ENCODE measurements around the gene KRT79.

KRT79 gene

DNA sequence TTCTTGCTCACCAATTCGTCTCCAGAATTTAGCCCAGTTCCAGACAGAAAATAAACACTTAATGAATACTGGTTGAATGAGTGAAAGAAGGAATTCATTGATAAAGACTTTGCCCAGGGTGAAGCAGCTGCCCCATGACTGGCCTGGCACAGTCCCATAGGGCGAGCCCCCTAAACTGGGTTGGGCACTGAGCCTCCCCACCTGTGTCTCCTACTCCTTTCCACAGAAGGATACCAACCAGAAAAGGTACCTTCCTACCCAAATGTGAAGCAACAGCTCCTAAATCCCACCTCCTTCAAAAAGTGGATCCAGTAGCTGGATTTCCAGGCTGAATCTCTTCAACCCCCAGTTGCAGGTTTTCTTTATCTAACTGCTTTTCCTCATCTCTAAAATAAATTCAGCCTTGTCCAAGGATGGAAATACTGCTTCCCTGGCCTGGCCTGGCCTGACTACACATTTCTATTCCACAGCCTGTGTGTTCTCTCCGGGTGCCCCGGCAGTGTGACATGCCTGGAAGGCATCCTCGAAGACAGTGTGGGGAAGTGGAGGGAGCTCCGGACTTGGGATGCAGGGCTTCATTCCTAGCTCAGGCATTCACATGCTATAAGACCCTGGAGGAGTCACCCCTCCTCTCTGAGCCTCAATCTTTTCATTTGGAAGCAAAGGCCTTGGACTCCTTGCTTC lies 45.8 kb downstream of the KRT79 start:
- no peak for DNase-seq

DNA sequence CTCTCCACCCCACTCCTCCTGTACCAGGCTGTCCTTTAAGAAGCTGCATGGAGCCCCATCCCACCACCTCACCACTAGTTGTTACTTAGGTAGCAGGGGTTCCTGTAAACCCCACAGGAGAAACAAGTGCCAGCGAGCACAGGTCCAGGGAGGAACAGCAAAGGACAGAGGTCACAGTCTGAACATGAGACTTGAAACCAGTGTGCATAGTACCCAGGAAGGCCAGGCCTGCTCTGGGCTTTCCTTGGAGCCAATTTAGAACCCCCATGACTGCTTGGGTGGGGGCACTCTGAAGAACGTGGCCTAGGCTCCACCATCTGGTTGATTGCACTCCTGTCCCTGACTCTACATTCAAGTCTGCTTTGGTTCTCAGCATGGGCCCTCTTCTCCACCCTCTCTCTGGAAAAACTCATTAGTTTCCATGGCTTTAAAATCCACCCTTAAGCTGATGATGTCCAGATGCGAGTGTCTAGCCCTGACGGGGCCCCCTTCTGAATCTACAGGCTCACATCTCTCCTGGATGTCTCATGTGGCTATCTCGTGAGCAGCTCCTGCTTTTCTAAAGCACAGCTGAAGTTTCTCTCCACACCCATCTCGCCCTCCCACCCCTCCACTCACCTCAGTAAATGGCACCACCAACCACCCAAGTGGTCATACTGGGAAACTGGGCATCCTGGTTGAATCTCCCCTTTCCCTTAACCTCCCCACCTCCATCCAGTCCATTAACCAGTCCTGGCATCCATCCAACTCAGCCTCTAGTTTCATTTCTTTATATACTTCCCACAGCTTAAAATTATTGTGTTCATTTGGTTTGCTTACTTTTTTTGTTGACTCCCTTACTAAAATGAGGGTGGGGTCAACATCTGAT lies 46.6 kb downstream of the KRT79 start:
- DNase-seq, result no peak

GRCh38 chr12:52784909-52785308 lies 49.2 kb downstream of the KRT79 start:
- no peak for DNase-seq

- DNase-seq, result no peak
Measured at GRCh38 chr12:52783563-52784316, 50.4 kb downstream of the KRT79 start.

DNA sequence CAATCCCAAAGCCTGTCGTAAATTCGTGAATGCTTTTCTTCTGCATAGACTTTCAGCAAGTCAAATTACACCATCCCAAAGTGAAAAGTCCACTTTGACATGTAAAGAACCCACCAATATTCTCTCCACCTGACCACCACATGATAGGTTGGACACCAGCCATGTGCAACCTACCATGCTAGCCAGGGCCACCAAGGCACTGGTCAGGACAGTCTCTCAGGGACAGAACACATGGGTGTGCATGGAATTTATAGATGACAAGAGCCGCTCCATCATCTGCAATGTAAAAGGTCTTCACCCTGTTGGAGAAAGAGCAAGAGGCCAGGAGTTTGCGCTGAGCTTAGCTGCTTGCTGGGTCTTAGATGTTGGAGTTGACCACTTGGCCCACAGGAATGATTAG lies 51.6 kb downstream of the KRT79 start:
- DNase-seq, result no peak

DNA sequence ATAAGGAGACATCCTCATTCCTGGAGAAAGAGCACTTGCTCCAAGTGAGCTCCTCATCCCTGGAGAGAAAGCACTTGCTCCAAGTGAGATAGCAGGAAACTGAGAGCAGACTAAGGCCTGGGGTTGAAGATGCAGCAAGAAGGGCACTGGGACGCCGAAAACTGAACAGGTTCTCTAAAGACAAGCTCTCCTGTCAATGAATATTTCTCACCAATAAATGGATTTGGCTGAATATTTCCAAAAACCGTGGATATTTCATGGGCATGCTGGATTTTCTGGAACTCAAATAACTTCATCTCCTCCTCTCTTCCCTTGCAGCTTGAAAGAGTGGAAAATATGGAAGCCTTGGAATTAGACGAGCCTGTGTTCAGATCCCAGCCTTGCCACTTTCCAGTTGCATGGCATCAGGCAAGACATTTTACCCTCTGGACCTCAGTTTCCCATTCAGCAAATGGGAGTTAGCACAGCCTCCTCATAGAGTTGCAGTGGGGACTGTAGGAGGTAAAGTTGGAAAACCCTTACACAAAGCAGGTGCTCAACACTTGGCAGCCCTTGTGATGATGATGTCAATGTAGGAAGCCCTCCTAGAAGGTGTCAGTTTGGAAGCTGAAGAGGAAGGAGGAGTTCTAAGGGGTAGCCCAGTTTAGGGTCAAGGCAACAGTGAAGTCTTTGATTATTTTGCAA lies 52.6 kb downstream of the KRT79 start:
- DNase-seq, result no peak

GRCh38 chr12:52779914-52780313 lies 54.2 kb downstream of the KRT79 start:
- DNase-seq, result no peak

DNA sequence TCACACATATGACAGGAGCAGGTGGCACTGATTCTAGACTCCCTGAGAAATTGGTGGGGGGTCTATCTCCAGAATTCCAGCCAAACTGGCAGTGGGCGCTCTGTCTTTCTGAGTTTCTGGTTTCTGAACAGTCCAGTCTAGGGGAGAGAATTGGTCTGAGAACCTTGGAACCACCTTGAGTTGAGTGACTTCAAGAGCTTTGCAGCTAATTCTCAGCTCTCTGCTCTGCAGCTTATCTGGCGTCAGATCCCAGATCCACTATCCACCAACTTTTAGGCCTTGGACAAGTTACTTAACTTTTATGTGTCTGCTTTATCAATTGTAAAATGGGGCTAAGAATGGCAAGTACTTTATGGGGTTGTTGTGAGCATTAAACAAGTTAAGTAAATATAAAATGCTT lies 55.3 kb downstream of the KRT79 start:
- no peak for DNase-seq

DNA sequence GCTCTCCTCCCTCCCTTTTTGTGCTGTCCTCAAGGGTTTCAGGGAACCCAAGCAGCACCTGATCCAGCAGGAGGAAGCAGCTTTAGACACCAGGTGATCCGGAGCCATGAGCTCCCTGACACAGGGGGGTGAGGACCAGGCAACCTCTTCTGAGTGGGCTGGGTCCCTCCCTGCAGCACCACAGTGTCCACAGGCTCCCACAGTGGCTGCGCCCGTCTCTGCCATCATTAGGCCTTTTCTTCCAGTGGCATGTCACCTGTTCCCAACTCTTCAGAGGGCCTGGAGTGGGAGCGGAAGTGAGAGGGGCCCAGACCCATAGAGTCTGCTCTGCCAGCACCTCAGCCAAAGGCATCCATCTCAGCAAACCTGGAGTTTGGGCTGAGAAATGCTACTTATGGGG lies 56.5 kb downstream of the KRT79 start:
- DNase-seq, result no peak

DNA sequence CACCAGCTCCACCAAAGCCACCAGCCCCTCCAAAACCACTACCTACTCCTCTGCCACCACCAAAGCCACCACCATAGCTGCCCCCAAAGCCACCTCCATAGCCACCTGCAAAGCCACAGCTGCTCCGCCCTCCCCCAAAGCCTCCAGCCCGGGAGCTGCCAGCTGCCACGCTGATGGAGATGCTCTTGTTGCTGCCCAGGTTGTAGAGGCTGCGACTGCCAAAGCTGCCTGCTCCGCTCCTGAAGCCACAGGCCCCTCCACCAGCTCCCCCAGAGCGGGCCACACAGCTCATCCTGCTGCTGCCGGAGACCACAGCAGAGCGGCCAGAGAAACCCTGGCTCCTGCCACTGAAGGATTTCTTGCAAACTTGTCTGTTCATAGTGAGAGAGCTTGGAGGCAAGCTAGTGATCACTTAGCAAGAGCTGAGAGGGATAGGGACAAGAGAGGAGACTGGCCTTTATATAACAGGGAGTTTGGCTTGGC lies 57.2 kb downstream of the KRT79 start, which contains the start of gene KRT76:
Gene KRT76, minus strand, starts transcription at position 433 of the 483 bp plus-strand sequence. Its CDS starts 54 bp downstream, at position 379.
- no peak for DNase-seq

GRCh38 chr12:52776435-52776834 lies 57.7 kb downstream of the KRT79 start:
- no peak for DNase-seq

- no peak for DNase-seq
Measured at GRCh38 chr12:52774629-52775250, 59.4 kb downstream of the KRT79 start.

DNA sequence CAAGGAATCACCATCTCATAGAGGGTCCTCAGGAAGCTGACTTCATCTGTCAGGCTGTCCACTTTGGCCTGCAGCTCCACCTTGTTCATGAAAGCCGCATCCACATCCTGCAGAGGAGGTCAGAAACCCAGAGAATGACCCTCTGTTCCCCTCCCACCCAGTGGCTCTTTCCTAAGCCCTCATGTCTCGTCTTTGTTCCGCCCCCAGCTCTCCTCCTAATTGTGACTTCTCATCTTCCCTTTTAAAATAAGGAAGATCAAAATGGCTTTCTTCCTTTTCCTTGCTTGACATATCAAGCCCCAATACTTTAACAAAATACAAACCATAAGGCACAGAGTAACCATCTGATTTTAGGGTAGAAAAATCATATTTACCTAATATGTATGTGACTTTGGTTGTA lies 61.3 kb downstream of the KRT79 start:
- no peak for DNase-seq

GRCh38 chr12:52772188-52772587 lies 61.9 kb downstream of the KRT79 start:
- no peak for DNase-seq

GRCh38 chr12:52771505-52771904 lies 62.6 kb downstream of the KRT79 start:
- no peak for DNase-seq
